A549 (cell line): ENCODE results near the gene RBM3. TPM values are rescaled to one million over a fixed set of nuclear protein-coding genes. Genes with fewer than 3 reads are reported as not detected.

ENCODE experiments used
- ATAC-seq, 2 experiments: fragments of 200-7000 bp in 1 of 2; fragments of >200 bp in 1 of 2; cut with Nextera tagmentation in 1 of 2; cut with Tn5 transposase in 1 of 2; 3 replicates each; pipeline versions ENCODE4 v1.8.0 to v1.9.1; 2018 to 2020; ENCODE audit warnings: mild to moderate bottlenecking in 1 of 2, moderate library complexity in 1 of 2
- CTCF ChIA-PET: fragments of 300-600 bp; sonication (Branson Sonifier 250); formaldehyde crosslinking; extraction: SDS; loops from one replicate; lab custom pipeline; 2021; ENCODE audit warnings: antibody characterized with exemption, inconsistent platforms; lab: Yijun Ruan, JAX
- POLR2A ChIA-PET: fragments of 350-600 bp; formaldehyde crosslinking; extraction: SDS; loops from one replicate; lab custom pipeline; 2021; ENCODE audit warnings: antibody characterized with exemption, inconsistent platforms; lab: Yijun Ruan, JAX
- DNase-seq, 2 experiments: peaks; one replicate each; pipeline versions ENCODE4 v3.0.0 to v3.0.0-alpha.2; 2011 to 2016; ENCODE audit warnings: low read depth in 1 of 2, low spot score in 1 of 2
- FAIRE-seq: peaks from 2 replicates; lab custom pipeline; 2011; peaks lifted over from hg19 to GRCh38; lab: Jason Lieb, UNC
- H3K27ac ChIP-seq, 2 experiments: fragments of >200 bp; sonication (Bioruptor Twin); formaldehyde crosslinking; 3 replicates each; pipeline ENCODE4 v1.5.1; 2016 to 2017
- H3K4me1 ChIP-seq: fragments of >200 bp; sonication (Bioruptor Twin); formaldehyde crosslinking; 3 replicates; pipeline ENCODE4 v1.6.1; 2016
- H3K4me2 ChIP-seq: fragments of >200 bp; sonication (Bioruptor Twin); formaldehyde crosslinking; 3 replicates; pipeline ENCODE4 v1.6.1; 2016
- H3K4me3 ChIP-seq: fragments of >200 bp; sonication (Bioruptor Twin); formaldehyde crosslinking; 3 replicates; pipeline ENCODE4 v1.5.1; 2016
- H3K9me3 ChIP-seq: fragments of >200 bp; sonication (Bioruptor Twin); formaldehyde crosslinking; 3 replicates; pipeline ENCODE4 v1.6.1; 2016
- BCL3 ChIP-seq: fragments of >200 bp; sonication (Bioruptor Twin); formaldehyde crosslinking; IDR thresholded peaks from 3 replicates; pipeline ENCODE4 v1.6.1; 2016
- BHLHE40 ChIP-seq: IDR thresholded peaks from 2 replicates; pipeline ENCODE4 v1.6.1; 2012; ENCODE audit warnings: low read depth, low read length, inconsistent platforms
- CBX2 ChIP-seq: fragments of 200-600 bp; sonication (generic); IDR thresholded peaks from 2 replicates; pipeline ENCODE4 v1.6.1; 2016; ENCODE audit warnings: low read depth, mild to moderate bottlenecking, borderline replicate concordance
- CHD2 ChIP-seq: fragments of 150-350 bp; IDR thresholded peaks from 2 replicates; pipeline ENCODE4 v1.6.1; 2014; ENCODE audit warnings: low read length; ENCODE audit not compliant: partially characterized antibody
- E2F6 ChIP-seq: IDR thresholded peaks from 2 replicates; pipeline ENCODE4 v1.6.1; 2012; ENCODE audit warnings: low read depth, borderline replicate concordance
- EP300 ChIP-seq, 2 experiments: fragments of >200 bp; sonication (Bioruptor Twin); formaldehyde crosslinking; IDR thresholded peaks; 2 replicates in 1 of 2; 3 replicates in 1 of 2; pipeline ENCODE4 v1.6.1; 2016 to 2017
- FOSB ChIP-seq: fragments of 250-450 bp; sonication (Bioruptor Pico); IDR thresholded peaks from 2 replicates; pipeline ENCODE4 v1.5.0; 2020; ENCODE audit warnings: mild to moderate bottlenecking, moderate library complexity
- FOSL2 ChIP-seq, 2 experiments: fragments of 450-650 bp in 1 of 2; fragments of >200 bp in 1 of 2; sonication (Bioruptor Twin) in 1 of 2; formaldehyde crosslinking; IDR thresholded peaks; 2 replicates each; pipeline versions ENCODE4 v1.5.0 to v1.6.1; 2016 to 2020; ENCODE audit warnings: mild to moderate bottlenecking in 1 of 2, moderate library complexity in 1 of 2
- GATA3 ChIP-seq: IDR thresholded peaks from 2 replicates; pipeline ENCODE4 v1.6.1; 2012; ENCODE audit warnings: borderline replicate concordance
- HEYL ChIP-seq: fragments of 250-450 bp; sonication (Bioruptor Pico); IDR thresholded peaks from 2 replicates; pipeline ENCODE4 v1.8.0; 2021; ENCODE audit warnings: mild to moderate bottlenecking, moderate library complexity
- JUN ChIP-seq, 2 experiments: fragments of >200 bp; sonication (Bioruptor Twin); formaldehyde crosslinking; IDR thresholded peaks; 2 replicates in 1 of 2; 3 replicates in 1 of 2; pipeline ENCODE4 v1.6.1; 2016 to 2017
- JUNB ChIP-seq: fragments of >200 bp; sonication (Bioruptor Twin); formaldehyde crosslinking; IDR thresholded peaks from 2 replicates; pipeline ENCODE4 v1.6.1; 2016
- KDM5A ChIP-seq: fragments of 200-600 bp; sonication (generic); IDR thresholded peaks from 2 replicates; pipeline ENCODE4 v1.6.1; 2016; ENCODE audit warnings: antibody characterized with exemption, mild to moderate bottlenecking
- MAZ ChIP-seq: fragments of 150-350 bp; IDR thresholded peaks from 2 replicates; pipeline ENCODE4 v1.6.1; 2014; ENCODE audit warnings: antibody characterized with exemption, low read depth, low read length, borderline replicate concordance
- NFE2L2 ChIP-seq: fragments of 150-350 bp; conservative IDR thresholded peaks from 2 replicates; pipeline ENCODE4 v1.6.1; 2014; ENCODE audit warnings: low read length
- NPAS2 ChIP-seq: fragments of 250-450 bp; sonication (Bioruptor Pico); IDR thresholded peaks from 2 replicates; pipeline ENCODE4 v1.8.0; 2022; ENCODE audit warnings: mild to moderate bottlenecking, moderate library complexity, borderline replicate concordance
- POLR2A ChIP-seq: IDR thresholded peaks from 2 replicates; pipeline ENCODE4 v1.6.1; 2012; ENCODE audit warnings: mild to moderate bottlenecking, low read length
- POLR2AphosphoS2 ChIP-seq: conservative IDR thresholded peaks from 2 replicates; pipeline ENCODE4 v1.6.1; 2012; ENCODE audit warnings: low read length, improper control_type of control experiment, inconsistent platforms
- RAD21 ChIP-seq, 2 experiments: fragments of >200 bp in 1 of 2; sonication (Bioruptor Twin) in 1 of 2; formaldehyde crosslinking in 1 of 2; IDR thresholded peaks in 1 of 2; conservative IDR thresholded peaks in 1 of 2; 2 replicates in 1 of 2; 3 replicates in 1 of 2; pipeline ENCODE4 v1.6.1; 2012 to 2018; ENCODE audit warnings: inconsistent platforms in 1 of 2
- RCOR1 ChIP-seq: fragments of 150-350 bp; IDR thresholded peaks from 2 replicates; pipeline ENCODE4 v1.6.1; 2014; ENCODE audit warnings: antibody characterized with exemption, low read length, low read depth
- TFCP2L1 ChIP-seq: fragments of 250-450 bp; sonication (Bioruptor Pico); IDR thresholded peaks from 2 replicates; pipeline ENCODE4 v1.5.0; 2021; ENCODE audit warnings: mild to moderate bottlenecking
- ZC3H11A ChIP-seq: fragments of 450-650 bp; IDR thresholded peaks from 2 replicates; pipeline ENCODE4 v1.6.1; 2014; ENCODE audit warnings: antibody characterized with exemption, mild to moderate bottlenecking
- ZFP36 ChIP-seq: fragments of 450-650 bp; IDR thresholded peaks from 2 replicates; pipeline ENCODE4 v1.6.1; 2014; ENCODE audit warnings: borderline replicate concordance; ENCODE audit not compliant: partially characterized antibody
- ZNF302 ChIP-seq: fragments of 250-450 bp; sonication (Bioruptor Pico); IDR thresholded peaks from 2 replicates; pipeline ENCODE4 v1.9.0; 2021; ENCODE audit warnings: inconsistent platforms, mild to moderate bottlenecking, moderate library complexity
- ZSCAN20 ChIP-seq: fragments of 250-450 bp; sonication (Bioruptor Pico); IDR thresholded peaks from 2 replicates; pipeline ENCODE4 v1.8.0; 2022; ENCODE audit warnings: mild to moderate bottlenecking, moderate library complexity
- WGBS: methylation state at CpG from one replicate; pipeline ENCODE4 v1.1.6; 2017; ENCODE audit errors: missing lambda C conversion rate; 5-methylcytosine and 5-hydroxymethylcytosine counted together
- polyA plus RNA-seq, 4 experiments: library from polyadenylated mRNA; depleted of rRNA in 3 of 4; stranded (reverse); fragments of >200 nt; fragmentation: RNase III in 1 of 4; extraction: RNeasy Plus Mini Kit Qiagen cat#74134 plus additional on column Dnase treatment in 1 of 4; gene quantifications; 2 replicates in 3 of 4; 3 replicates in 1 of 4; pipeline ENCODE4 v1.2.3, GENCODE V29; 2011 to 2017
- TF ChIP-seq, protein P1 (sequence below): fragments of 450-650 bp; IDR thresholded peaks from 2 replicates; pipeline ENCODE4 v1.6.1; 2014; ENCODE audit warnings: antibody characterized with exemption
- TF ChIP-seq, protein P2 (sequence below): IDR thresholded peaks from 2 replicates; pipeline ENCODE4 v1.6.1; 2012

RBM3 gene
- polyA plus RNA-seq, 2 of the 4 experiments (the other 2 are of a cell fraction) = 337 to 353 TPM

- no peak overlapping the region for H3K4me3 ChIP-seq
- ATAC-seq (no peak), DNase-seq (no peak), FAIRE-seq (peak; percentile 32)
- peaks cover 15% of the 10 kb centered on the region for H3K4me1 ChIP-seq
- WGBS = 72% methylated on average over 3 of the region's 3 CpGs
- TF ChIP-seq ZFP36 = no peak
- TF ChIP-seq HEYL (CRISPR knock-in tag) = no peak
- no peak for TF ChIP-seq POLR2AphosphoS2
- no peak for TF ChIP-seq BHLHE40
- TF ChIP-seq FOSB (CRISPR knock-in tag) = no peak
- no peak for TF ChIP-seq POLR2A
- TF ChIP-seq E2F6 = no peak
- no peak for TF ChIP-seq ZNF302
- TF ChIP-seq CHD2 = no peak
- no peak for TF ChIP-seq NFE2L2
- no peak for TF ChIP-seq KDM5A
- TF ChIP-seq, protein P1, sequence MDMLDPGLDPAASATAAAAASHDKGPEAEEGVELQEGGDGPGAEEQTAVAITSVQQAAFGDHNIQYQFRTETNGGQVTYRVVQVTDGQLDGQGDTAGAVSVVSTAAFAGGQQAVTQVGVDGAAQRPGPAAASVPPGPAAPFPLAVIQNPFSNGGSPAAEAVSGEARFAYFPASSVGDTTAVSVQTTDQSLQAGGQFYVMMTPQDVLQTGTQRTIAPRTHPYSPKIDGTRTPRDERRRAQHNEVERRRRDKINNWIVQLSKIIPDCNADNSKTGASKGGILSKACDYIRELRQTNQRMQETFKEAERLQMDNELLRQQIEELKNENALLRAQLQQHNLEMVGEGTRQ = no peak
- TF ChIP-seq ZC3H11A = no peak
- no peak for TF ChIP-seq RCOR1
- TF ChIP-seq EP300 (IDR thresholded peaks at IDR 0.05) = no peak
- TF ChIP-seq JUN (IDR thresholded peaks at IDR 0.05) = no peak
- no peak for TF ChIP-seq MAZ
- TF ChIP-seq, protein P2, sequence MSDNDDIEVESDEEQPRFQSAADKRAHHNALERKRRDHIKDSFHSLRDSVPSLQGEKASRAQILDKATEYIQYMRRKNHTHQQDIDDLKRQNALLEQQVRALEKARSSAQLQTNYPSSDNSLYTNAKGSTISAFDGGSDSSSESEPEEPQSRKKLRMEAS = no peak
- H3K4me2 ChIP-seq = peak overlapping the region; percentile 47; the same call in 2 of the 3 replicates
- ChIA-PET CTCF (no interaction called here), POLR2A (interaction anchor here (2.0 kb wide), 1 partner anchor 9 kb away, joined by 5 read pairs; the partner anchor contains the start of gene TBC1D25)
- H3K9me3 ChIP-seq = no peaks in the 10 kb centered on the region
- peak overlapping the region; percentile 69 to 80; a peak in 5 of 6 replicates for H3K27ac ChIP-seq
These were observed 43.5 kb upstream of the RBM3 start for GRCh38 chrX:48530736-48531135.

- 48% methylated on average over 5 of the region's 5 CpGs for WGBS
- TF ChIP-seq FOSL2 (IDR thresholded peaks at IDR 0.05) (no peak), FOSL2 (CRISPR knock-in tag; IDR thresholded peaks at IDR 0.05) (peak; percentile 67), JUNB (no peak)
- ChIA-PET POLR2A (interaction anchor here (0.7 to 2.0 kb wide), 2 partner anchors 8 to 881 kb away, joined by 3 to 5 read pairs; partner anchors contain the start of genes ELK1 and TBC1D25), CTCF (no interaction called here)
- ATAC-seq (peak; percentile 70 to 89; a peak in 4 of 6 replicates), DNase-seq (peak; percentile 28 to 70), FAIRE-seq (peak; percentile 95)
- H3K4me3 ChIP-seq = no peak overlapping the region
- peaks cover 15% of the 10 kb centered on the region for H3K4me1 ChIP-seq
- peak overlapping the region; percentile 69 to 80 for H3K27ac ChIP-seq
- H3K9me3 ChIP-seq = no peaks in the 10 kb centered on the region
- peak overlapping the region; percentile 47 for H3K4me2 ChIP-seq
These were observed 42.8 kb upstream of the RBM3 start for GRCh38 chrX:48531358-48531959.

GRCh38 chrX:48532161-48532560 is 42.1 kb upstream of the RBM3 start:
- 0 out of 3 replicates have a peak overlapping the region, but pooled peaks have one; percentile 47 for H3K4me2 ChIP-seq
- WGBS = 91% methylated on average over 1 of the region's 1 CpG
- FAIRE-seq (no peak), ATAC-seq (no peak; a peak in 1 of 6 replicates), DNase-seq (no peak)
- no peak overlapping the region for H3K4me3 ChIP-seq
- ChIA-PET CTCF (no interaction called here), POLR2A (interaction anchor here (0.6 to 0.7 kb wide), 2 partner anchors 10 to 882 kb away, joined by 3 read pairs; partner anchors contain the start of gene ELK1)
- H3K4me1 ChIP-seq = peaks cover 15% of the 10 kb centered on the region
- no peaks in the 10 kb centered on the region for H3K9me3 ChIP-seq
- H3K27ac ChIP-seq = peak overlapping the region; percentile 69 to 80; a peak in 5 of 6 replicates
- TF ChIP-seq NPAS2 (CRISPR knock-in tag) (no peak), TFCP2L1 (CRISPR knock-in tag) (no peak), GATA3 (no peak), ZSCAN20 (CRISPR knock-in tag) (no peak), RCOR1 (no peak), RAD21 (conservative IDR thresholded peaks at IDR 0.05 in 1 of 2, IDR thresholded peaks at IDR 0.05 in 1 of 2) (no peak), BCL3 (no peak), CBX2 (no peak)
- TF ChIP-seq, protein P2 = no peak
